HG03571 (cell line): ENCODE measurements around the gene MAGEF1.

ENCODE experiments used
- ATAC-seq: cut with Tn5 transposase; IDR thresholded peaks from one replicate; pipeline ENCODE4 v1.9.1; 2021; ENCODE audit not compliant: unreplicated experiment

Gene MAGEF1

DNA sequence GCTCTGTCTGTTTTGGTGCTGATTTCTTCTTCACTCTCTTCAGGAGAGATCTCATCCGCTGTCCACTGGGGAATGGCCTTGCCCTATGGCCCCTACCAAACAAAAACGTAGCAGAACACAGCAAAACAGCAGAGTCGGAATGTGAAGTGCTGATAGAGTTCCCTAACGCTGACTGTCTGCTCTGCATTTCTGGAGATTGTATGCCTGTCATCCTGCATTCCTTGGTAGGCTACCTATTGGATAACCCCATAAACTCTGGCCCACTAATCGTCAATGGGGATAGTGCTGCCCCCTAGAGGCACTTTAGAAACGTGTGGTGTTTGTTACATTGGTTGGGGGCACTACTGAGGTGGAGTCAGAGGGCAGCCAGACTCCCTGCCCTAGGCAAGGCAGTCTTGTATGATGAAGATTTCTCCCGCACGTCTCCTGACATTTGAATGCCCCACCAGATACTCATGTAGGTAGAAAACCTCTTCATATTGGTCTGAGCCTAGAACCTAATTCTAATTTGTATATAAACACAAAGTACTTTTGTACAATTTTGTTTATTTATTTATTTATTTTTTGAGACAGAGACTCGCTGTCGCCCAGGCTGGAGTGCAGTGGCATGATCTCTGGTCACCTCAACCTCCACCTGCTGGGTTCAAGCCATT lies 15.6 kb upstream of the MAGEF1 start:
- ATAC-seq = no peak

- no peak for ATAC-seq
Observed at GRCh38 chr3:184726497-184726896, 14.6 kb upstream of the MAGEF1 start.

DNA sequence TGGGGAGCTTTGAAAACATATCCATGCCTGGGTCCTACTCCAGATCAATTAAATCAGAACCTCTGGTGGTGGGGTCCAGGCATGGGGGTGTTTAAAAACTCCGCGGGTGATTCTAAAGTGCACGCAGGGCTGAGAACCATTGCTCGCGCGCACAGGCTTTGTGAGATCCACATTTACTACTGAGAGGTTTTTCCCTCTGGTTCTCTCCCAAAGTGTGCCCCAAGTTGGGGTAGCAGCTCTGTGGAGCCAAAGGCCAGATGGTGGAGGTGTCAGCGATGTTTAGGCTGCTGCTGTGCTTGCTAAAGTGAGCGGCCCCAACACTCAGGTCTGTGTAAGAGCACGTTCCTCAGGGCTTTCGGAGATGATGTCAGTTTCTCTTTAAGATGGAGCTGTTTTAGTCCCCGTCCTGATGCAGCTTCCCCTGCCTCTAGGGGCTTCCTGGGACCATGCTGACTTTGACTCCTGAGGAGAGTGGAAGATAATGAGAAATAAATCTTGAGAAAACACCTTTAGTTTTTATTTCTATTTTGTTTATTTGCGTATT lies 13.4 kb upstream of the MAGEF1 start:
- no peak for ATAC-seq

DNA sequence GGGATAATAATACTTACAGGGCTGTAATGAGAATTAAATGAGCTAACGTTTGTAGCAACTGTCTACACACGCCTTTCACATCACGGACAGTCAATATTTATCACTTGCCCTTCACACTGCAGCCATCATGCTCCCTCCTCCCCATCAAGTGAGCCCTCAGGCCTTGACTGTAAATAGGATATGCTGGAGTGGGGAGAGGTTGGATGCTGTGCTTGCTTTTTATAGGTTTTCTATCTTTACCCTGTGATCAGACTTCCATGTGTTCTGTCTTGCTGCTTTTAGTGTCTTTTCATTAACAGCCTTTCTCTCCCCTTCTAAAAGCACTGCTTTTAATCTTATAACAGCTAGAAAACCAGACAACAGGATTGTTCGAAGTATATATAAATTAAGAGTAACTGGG lies 12.8 kb upstream of the MAGEF1 start:
- no peak for ATAC-seq

DNA sequence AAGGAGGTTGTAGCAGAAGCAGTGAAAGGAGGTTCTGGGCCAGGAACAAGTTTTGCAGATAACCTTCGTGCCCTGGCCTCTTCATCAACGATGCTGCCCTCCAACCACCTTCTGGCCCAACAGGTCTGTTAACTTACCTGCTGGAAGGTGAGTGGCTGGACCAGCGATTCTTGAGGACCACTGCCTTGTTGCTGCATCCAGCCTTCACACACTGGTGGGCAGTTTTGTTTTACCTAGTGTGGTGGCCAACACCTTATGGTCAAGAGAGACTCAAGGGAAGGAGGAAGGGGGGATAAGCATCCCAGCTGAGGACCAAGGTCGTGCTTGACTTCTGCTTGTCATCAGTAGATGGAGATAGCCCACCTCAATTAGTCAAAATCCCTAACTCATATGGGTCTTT lies 7.8 kb upstream of the MAGEF1 start:
- ATAC-seq = no peak

DNA sequence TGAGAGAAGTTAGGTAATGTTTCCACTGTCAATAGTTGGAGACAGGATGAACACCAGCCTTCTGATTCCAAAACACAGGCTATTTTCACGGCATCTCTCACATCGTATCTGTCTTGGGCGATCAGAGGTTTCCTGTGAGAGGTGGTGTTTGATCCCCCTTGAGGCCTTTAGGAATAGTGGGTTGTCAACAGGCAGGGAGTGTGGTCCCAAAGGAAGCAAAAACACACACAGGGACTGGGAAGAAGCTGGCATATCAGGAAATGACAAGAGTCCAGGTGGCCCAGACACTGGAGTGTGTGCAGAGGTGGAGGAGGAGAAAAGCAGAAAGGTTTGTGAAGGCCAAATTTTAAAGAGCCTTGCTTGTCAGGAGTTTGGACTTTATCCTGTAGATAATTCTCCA lies 6.6 kb upstream of the MAGEF1 start:
- no peak for ATAC-seq

DNA sequence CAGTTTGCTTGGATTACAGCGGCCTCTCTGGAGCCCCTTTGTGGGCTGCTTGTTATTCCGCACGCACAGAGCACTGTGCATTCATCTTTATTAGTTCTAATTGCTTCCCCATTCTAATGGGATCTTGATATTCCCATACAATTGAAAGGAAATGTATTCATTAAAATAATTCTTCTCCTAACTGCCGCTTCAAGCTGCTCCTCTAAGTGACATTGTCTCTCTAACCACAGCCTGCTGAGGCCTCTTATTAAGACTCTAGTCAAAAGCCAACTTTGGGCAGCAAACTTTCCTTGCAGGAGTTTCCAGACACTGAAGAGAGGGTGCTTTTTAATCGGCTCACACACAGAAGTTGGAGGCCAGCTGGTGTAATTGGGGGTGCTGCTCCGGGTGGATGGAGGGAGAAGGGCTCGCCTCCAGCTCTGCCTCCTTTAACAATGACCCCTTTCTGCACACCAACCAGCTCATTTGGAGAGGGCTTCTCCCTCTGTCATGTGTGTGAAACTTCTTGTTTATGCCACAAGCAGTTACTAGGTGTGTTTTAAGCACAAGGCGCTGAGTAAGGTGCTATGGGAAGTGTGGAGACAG lies 5.6 kb upstream of the MAGEF1 start:
- no peak for ATAC-seq

DNA sequence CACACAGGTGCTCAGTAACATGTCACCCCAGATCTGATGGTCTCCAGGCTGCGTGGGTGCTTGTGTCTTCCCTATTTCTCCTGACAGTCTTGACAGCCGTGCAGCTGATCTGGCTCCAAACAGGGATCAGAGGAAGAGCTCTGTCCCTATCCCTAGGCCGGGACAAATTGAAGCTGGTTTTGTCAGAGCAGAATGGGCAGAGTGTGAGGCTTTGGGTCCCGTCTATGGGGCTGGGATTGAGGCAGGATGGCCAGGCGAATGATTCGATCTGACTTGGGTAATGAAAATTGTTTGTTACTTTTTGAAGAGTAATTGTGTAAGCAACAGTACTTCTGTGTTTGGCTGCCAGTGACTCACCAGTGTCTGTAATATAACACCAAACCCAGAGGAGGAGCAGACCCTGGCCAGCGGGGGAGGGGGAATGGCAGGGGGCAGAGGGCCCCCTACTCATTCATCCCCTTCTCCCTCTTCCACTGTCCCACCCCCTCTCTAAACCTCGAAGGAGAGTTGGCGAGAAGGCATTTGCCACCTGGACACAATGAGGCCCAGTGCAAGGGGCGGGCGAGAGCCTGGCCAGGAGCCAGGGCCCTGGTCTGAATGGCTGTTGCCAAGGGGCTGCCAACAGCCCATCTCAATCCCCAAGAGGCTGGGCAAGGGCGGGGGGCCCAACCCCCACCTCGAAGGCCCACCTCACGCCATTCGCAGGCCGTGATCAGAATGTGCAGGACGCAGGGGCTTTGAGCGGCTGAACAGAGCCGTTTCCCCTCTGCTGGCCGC lies 4.9 kb upstream of the MAGEF1 start:
- ATAC-seq = no peak

DNA sequence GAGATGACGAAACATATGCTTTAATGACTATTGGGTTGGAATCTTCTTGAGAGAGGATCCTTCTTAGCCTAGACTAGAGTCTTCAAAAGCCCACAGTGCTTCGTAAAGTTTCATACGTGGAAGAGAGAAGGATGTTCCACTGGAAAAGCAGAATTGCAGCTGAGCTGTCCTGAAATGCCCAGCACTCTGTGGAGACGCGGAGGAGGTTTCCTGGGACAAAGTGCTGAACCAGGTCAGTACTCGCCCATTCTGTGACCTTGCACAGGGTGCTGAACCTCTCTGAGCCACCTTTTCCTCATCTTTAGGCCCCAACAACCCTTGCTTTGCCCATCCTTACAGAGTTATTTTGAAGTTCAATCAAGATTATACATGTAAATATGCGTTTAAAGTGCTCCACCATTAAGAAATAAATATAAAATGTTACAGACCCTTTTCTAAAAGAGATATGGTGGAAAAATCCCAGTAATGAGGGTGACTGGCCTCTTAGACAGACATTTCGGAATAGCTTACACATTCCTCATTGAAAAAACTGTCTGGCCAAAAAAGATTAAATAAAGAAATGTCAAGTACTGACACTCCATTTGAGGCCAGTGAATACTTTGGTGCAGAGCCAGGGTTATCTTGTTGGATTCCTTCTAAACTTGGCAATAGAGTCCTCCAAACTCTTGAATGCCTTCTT lies 4.2 kb upstream of the MAGEF1 start:
- ATAC-seq = no peak

DNA sequence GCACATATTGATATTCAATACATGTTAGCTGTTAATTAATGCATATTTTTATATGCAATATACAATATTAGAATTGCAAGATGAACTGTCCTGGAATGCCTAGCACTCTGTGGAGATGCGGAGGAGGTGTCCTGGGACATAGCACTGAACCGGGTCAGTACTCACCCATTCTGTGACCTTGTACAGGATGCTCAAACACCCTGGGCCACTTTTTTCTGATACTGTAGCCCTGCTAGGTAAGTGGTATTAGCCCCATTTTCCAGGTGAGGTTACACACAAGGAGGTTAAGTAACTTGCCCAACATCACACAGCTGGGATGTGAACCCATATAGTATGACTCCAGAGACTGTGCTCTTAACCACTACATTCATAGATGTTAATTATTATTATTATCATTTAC lies 1.7 kb upstream of the MAGEF1 start:
- ATAC-seq = no peak

GRCh38 chr3:184713040-184713355 lies 1.1 kb upstream of the MAGEF1 start:
- no peak for ATAC-seq

DNA sequence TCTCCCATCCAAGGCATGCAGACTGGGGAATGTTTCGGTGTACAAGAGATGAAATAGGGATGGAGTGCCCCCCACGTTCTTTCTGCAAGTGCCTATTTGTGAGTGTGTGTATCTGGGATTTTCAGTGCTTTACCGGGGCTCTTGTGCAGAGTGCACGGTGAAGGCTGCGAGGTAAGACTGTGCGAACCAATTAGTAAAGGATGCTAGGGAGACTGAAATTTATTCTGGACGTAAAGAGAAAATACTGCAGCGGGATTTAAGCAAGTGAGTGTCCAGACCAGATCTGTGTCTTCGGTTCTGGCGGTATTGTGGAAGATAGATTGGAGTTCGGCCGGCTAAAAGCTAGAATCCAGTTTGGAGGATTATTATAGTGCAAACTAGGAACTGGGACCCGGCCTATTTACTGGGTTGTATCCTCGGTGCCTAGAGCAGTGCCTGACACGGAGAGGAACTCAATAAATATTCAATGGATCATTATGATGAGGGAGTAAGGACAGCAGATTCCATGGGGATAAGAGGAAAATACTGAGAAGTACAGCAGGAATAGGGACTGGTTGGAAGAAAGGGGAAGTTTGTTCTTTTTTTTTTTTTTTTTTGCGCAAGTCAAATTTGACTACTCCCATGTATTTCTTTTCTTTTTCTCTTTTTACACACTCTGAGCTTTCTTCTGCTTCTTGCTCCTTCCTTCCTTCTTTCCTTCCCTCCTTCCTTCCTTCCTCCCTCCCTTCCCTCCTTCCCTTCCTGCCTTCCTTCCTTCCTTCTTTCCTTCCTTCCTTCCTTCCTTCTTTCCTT lies 580 bp upstream of the MAGEF1 start:
- peak; percentile 13 for ATAC-seq

DNA sequence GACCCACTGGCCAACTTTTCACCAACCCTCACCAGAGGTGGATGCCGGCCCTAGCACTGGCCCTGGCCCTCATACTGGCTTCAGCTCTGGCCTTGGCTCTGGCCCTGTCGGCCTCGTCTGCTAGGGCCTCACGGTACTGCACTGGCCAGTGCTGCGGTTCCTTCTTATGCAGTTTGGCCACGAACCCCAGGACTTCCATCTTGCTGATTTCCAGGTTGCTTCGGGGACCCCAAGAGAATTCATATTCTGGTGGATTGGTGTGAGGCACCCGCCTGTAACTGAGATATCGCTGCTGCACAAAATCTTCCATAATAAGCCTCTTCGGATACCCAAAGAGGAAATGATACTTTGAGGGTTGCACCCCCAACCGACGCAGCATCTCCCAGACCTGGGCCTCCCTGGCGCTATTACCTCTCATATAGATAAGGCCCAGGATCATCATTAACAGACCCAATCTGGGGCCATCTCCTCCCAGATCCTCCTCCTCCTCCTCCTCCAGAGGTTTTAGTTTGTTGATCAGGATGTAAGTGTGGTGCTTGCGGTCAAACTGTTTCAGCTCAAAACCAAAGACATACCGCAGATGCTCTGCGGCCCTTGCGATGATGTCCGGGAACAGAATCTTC lies 883 bp downstream of the MAGEF1 start:
- peak; percentile 48 for ATAC-seq

GRCh38 chr3:184703657-184704056 lies 8.2 kb downstream of the MAGEF1 start:
- ATAC-seq = no peak

DNA sequence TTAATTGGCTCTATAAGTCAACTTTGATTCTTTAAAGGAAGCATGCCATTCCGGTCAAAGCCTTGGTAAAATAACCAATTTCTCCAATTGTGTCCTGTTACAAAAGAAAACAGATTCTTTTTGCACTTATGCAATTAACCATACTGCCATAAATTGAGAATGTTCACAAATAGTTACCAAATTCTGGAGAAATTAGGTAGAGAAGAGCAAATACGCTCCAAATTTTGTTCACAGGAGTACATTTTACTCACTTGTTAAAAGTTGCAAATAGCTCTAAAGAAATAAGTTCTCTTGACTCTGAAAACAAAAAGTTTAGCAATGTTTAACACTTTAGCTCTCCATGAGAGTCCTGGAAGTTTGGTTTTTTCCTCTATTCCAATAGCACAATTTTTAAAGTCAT lies 11.1 kb downstream of the MAGEF1 start:
- no peak for ATAC-seq

GRCh38 chr3:184697845-184698244 lies 14.0 kb downstream of the MAGEF1 start:
- no peak for ATAC-seq

DNA sequence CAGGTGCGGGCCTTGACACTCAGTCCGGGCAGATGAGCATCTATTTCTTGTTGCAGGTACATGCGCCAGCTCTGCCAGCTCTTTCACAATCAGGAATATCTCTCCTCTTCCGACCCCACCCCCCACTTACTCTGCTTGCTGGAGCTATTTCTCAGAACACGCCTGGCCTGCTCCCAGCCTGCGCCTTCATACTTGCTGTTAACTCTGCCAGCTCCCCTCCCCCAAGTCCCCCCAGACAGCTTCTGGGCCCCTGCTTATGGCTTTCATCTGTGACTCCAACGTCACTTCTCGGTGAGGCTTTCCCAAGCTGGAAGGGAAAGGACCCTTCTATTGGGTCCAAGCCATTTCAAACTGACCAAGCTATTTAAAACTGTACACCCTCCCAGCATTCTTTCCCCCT lies 15.2 kb downstream of the MAGEF1 start:
- no peak for ATAC-seq

DNA sequence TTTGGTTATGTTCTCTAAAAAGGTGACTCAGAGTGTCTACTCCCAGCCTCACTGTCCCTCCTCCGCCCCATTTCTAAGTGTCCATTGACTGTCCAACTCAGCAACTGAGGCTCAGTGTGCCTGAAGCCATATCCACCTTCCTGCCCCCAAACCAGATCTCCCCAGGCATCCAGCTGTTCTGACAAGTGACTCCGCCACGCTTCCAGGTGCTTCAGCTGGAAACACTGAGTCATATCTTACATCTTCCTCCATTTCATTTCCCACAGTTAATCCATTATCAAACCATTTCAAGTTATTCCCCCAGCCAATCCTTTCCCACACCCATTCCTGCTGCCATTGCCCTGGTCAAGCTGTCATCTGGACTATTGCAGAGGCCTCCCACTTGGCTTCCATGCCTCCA lies 17.1 kb downstream of the MAGEF1 start:
- ATAC-seq = no peak

GRCh38 chr3:184694133-184694665 lies 17.7 kb downstream of the MAGEF1 start:
- no peak for ATAC-seq
